ENCODE data around the gene THSD4. TPM values are rescaled to one million over a fixed set of nuclear protein-coding genes. Genes with fewer than 3 reads are reported as not detected.

Gene THSD4
- polyA plus RNA-seq, 1 donor (not counting 4 experiments of a cell fraction or from before 2014, with no cell fraction given): 24.5 TPM

- no peaks in the 10 kb centered on the region for H3K36me3 ChIP-seq (ENCODE audit: control insufficient read depth in 2 of 2, extremely low read depth in 1 of 2, insufficient read depth in 2 of 2, low read length in 2 of 2)
- no peak overlapping the region for H3K4me2 ChIP-seq (ENCODE audit: control insufficient read depth, extremely low read depth, insufficient read depth, low read depth, low read length)
- no peak overlapping the region for H3K9ac ChIP-seq (ENCODE audit: control insufficient read depth, extremely low read depth, insufficient read depth, low read length)
- H3K4me3 ChIP-seq (ENCODE audit: control insufficient read depth in 2 of 3, extremely low read depth in 1 of 3, insufficient read depth in 2 of 3, low read depth in 1 of 3, low read length in 3 of 3): no peak overlapping the region
- no peaks in the 10 kb centered on the region for H3K9me1 ChIP-seq (ENCODE audit: control insufficient read depth, extremely low read depth, insufficient read depth, low read length)
- H3K27me3 ChIP-seq (ENCODE audit: control insufficient read depth, extremely low read depth, insufficient read depth, low read length): no peaks in the 10 kb centered on the region
- dilution Hi-C loops (cut with MboI; ENCODE audit: extremely low pct_ligation_motif_present, low sequenced_read_pairs): no loop called here
- no peak overlapping the region for H2AFZ ChIP-seq (ENCODE audit: control insufficient read depth, low read length)
- TF ChIP-seq CTCF (optimal IDR thresholded peaks at IDR 0.05 in 1 of 3, IDR thresholded peaks at IDR 0.05 in 1 of 3, conservative IDR thresholded peaks at IDR 0.05 in 1 of 3; ENCODE audit: extremely low read depth in 1 of 3, insufficient read depth in 2 of 3, low read length in 3 of 3) (no peak), EZH2 (IDR thresholded peaks at IDR 0.05; ENCODE audit: low read length) (no peak)
- H3K79me2 ChIP-seq (ENCODE audit: control insufficient read depth, insufficient read depth, low read length): peaks cover 6% of the 10 kb centered on the region
- DNase-seq (ENCODE audit: low read depth, low spot score): no peak
- no peak for FAIRE-seq
- H3K27ac ChIP-seq (ENCODE audit: control insufficient read depth, insufficient read depth, low read length): no peak overlapping the region
- H3K9me3 ChIP-seq (ENCODE audit: control insufficient read depth, low read depth, low read length): no peaks in the 10 kb centered on the region
- no peaks in the 10 kb centered on the region for H4K20me1 ChIP-seq (ENCODE audit: control insufficient read depth, extremely low read depth, insufficient read depth, low read length)
- peaks cover 7% of the 10 kb centered on the region for H3K4me1 ChIP-seq (ENCODE audit: control insufficient read depth, extremely low read depth, insufficient read depth, low read length)
Observed at GRCh38 chr15:71585159-71585558, 469.9 kb downstream of the THSD4 start.

- Histone ChIP-seq H3K79me2 (ENCODE audit: control insufficient read depth, insufficient read depth, low read length) (peaks cover 5% of the 10 kb centered on the region), H3K36me3 (ENCODE audit: control insufficient read depth in 2 of 2, extremely low read depth in 1 of 2, insufficient read depth in 2 of 2, low read length in 2 of 2) (no peaks in the 10 kb centered on the region), H4K20me1 (ENCODE audit: control insufficient read depth, extremely low read depth, insufficient read depth, low read length) (no peaks in the 10 kb centered on the region), H3K27ac (ENCODE audit: control insufficient read depth, insufficient read depth, low read length) (no peak overlapping the region), H3K4me1 (ENCODE audit: control insufficient read depth, extremely low read depth, insufficient read depth, low read length) (peaks cover 7% of the 10 kb centered on the region), H3K27me3 (ENCODE audit: control insufficient read depth, extremely low read depth, insufficient read depth, low read length) (no peaks in the 10 kb centered on the region), H3K4me3 (ENCODE audit: control insufficient read depth in 2 of 3, extremely low read depth in 1 of 3, insufficient read depth in 2 of 3, low read depth in 1 of 3, low read length in 3 of 3) (no peak overlapping the region), H3K9me1 (ENCODE audit: control insufficient read depth, extremely low read depth, insufficient read depth, low read length) (no peaks in the 10 kb centered on the region), H2AFZ (ENCODE audit: control insufficient read depth, low read length) (no peak overlapping the region), H3K4me2 (ENCODE audit: control insufficient read depth, extremely low read depth, insufficient read depth, low read depth, low read length) (no peak overlapping the region), H3K9ac (ENCODE audit: control insufficient read depth, extremely low read depth, insufficient read depth, low read length) (no peak overlapping the region), H3K9me3 (ENCODE audit: control insufficient read depth, low read depth, low read length) (no peaks in the 10 kb centered on the region)
- TF ChIP-seq EZH2 (IDR thresholded peaks at IDR 0.05; ENCODE audit: low read length) (no peak), CTCF (optimal IDR thresholded peaks at IDR 0.05 in 1 of 3, IDR thresholded peaks at IDR 0.05 in 1 of 3, conservative IDR thresholded peaks at IDR 0.05 in 1 of 3; ENCODE audit: extremely low read depth in 1 of 3, insufficient read depth in 2 of 3, low read length in 3 of 3) (no peak)
- dilution Hi-C loops (cut with MboI; ENCODE audit: extremely low pct_ligation_motif_present, low sequenced_read_pairs): no loop called here
- DNase-seq (ENCODE audit: low read depth, low spot score) (no peak), FAIRE-seq (no peak)
Observed at GRCh38 chr15:71586463-71586862, 471.2 kb downstream of the THSD4 start.
